CD14-positive monocyte (primary cell): ENCODE measurements around the gene B4GALT6. TPM values are rescaled to one million over a fixed set of nuclear protein-coding genes. Genes with fewer than 3 reads are reported as not detected.

Experiments
- DNase-seq, 3 donors: peaks; one replicate each; pipeline ENCODE4 v3.0.0-alpha.2; 2011 to 2022
- H2AFZ ChIP-seq: 2 replicates; pipeline ENCODE4 v1.6.0; 2012; ENCODE audit warnings: mild to moderate bottlenecking, low read depth, low read length, inconsistent platforms; ENCODE audit not compliant: insufficient read depth, poor library complexity, severe bottlenecking
- H3K27ac ChIP-seq, 2 donors: 1 replicate in 1 of 2; 2 replicates in 1 of 2; pipeline ENCODE4 v1.5.1; 2012 to 2013; ENCODE audit warnings: low read length in 2 of 2, control low read depth in 1 of 2, inconsistent platforms in 1 of 2, low read depth in 1 of 2, mild to moderate bottlenecking in 1 of 2
- H3K27me3 ChIP-seq, 2 donors: one replicate each; pipeline versions ENCODE4 v1.6.0 to v1.6.1; 2011 to 2013; ENCODE audit warnings: low read length in 2 of 2; ENCODE audit not compliant: control insufficient read depth in 2 of 2, insufficient read depth in 2 of 2
- H3K36me3 ChIP-seq, 2 donors: replicated peaks in 1 of 2; 1 replicate in 1 of 2; 2 replicates in 1 of 2; pipeline versions ENCODE4 v1.5.1 to v1.6.1; 2012 to 2013; ENCODE audit warnings: low read length in 2 of 2, control low read depth in 1 of 2, inconsistent platforms in 1 of 2, mild to moderate bottlenecking in 1 of 2; ENCODE audit not compliant: insufficient read depth in 2 of 2, control insufficient read depth in 1 of 2
- H3K4me1 ChIP-seq, 2 donors: 1 replicate in 1 of 2; 2 replicates in 1 of 2; pipeline versions ENCODE4 v1.5.1 to v1.6.1; 2012 to 2013; ENCODE audit warnings: low read length in 2 of 2, control low read depth in 1 of 2, inconsistent platforms in 1 of 2, mild to moderate bottlenecking in 1 of 2, moderate library complexity in 1 of 2; ENCODE audit not compliant: insufficient read depth in 2 of 2, control insufficient read depth in 1 of 2
- H3K4me2 ChIP-seq: replicated peaks from 2 replicates; pipeline ENCODE3; 2012; ENCODE audit warnings: low read length, moderate library complexity, mild to moderate bottlenecking; ENCODE audit not compliant: poor library complexity, severe bottlenecking; ENCODE audit errors: extremely low read depth
- H3K4me3 ChIP-seq, 3 experiments: fragments of 200-600 bp in 1 of 3; sonication (generic) in 1 of 3; replicated peaks in 1 of 3; 1 replicate in 2 of 3; 2 replicates in 1 of 3; pipeline ENCODE4 v1.5.1; 2011 to 2013; ENCODE audit warnings: low read length in 3 of 3, mild to moderate bottlenecking in 3 of 3, control low read depth in 2 of 3, low read depth in 2 of 3, inconsistent platforms in 1 of 3, moderate library complexity in 1 of 3
- H3K79me2 ChIP-seq: 2 replicates; pipeline ENCODE4 v1.6.0; 2012; ENCODE audit warnings: mild to moderate bottlenecking, control low read depth, inconsistent platforms, low read length, moderate library complexity; ENCODE audit not compliant: insufficient read depth
- H3K9ac ChIP-seq: 2 replicates; pipeline ENCODE4 v1.6.0; 2017; ENCODE audit warnings: low read length, mild to moderate bottlenecking; ENCODE audit not compliant: insufficient read depth, poor library complexity, severe bottlenecking
- H3K9me3 ChIP-seq, 2 donors: replicated peaks in 1 of 2; 1 replicate in 1 of 2; 2 replicates in 1 of 2; pipeline versions ENCODE4 v1.5.1 to v1.6.1; 2012 to 2013; ENCODE audit warnings: low read length in 2 of 2, control low read depth in 1 of 2; ENCODE audit not compliant: control insufficient read depth in 1 of 2, insufficient read depth in 1 of 2
- H4K20me1 ChIP-seq: 2 replicates; pipeline ENCODE4 v1.6.0; 2012; ENCODE audit warnings: mild to moderate bottlenecking, low read length, control low read depth, moderate library complexity; ENCODE audit not compliant: insufficient read depth
- H3K27ac Mint-ChIP-seq, 7 donors: one replicate each; pipeline ENCODE4 v1.8.0; 2020; ENCODE audit warnings: mild to moderate bottlenecking in 7 of 7, mixed read lengths in 7 of 7, moderate library complexity in 6 of 7, inconsistent platforms in 2 of 7
- H3K27me3 Mint-ChIP-seq, 3 donors: one replicate each; pipeline ENCODE4 v1.8.0; 2021 to 2022; ENCODE audit warnings: low read depth in 3 of 3, mild to moderate bottlenecking in 3 of 3, mixed read lengths in 3 of 3, moderate library complexity in 3 of 3, inconsistent platforms in 1 of 3
- H3K36me3 Mint-ChIP-seq, 2 donors: one replicate each; pipeline ENCODE4 v1.8.0; 2020; ENCODE audit warnings: mixed read lengths in 2 of 2, inconsistent platforms in 1 of 2, mild to moderate bottlenecking in 1 of 2
- H3K4me1 Mint-ChIP-seq: one replicate; pipeline ENCODE4 v1.8.0; 2020; ENCODE audit warnings: mild to moderate bottlenecking, mixed read lengths
- H3K4me3 Mint-ChIP-seq, 2 donors: one replicate each; pipeline ENCODE4 v1.8.0; 2020; ENCODE audit warnings: mild to moderate bottlenecking in 2 of 2, mixed read lengths in 2 of 2, moderate library complexity in 1 of 2
- H3K9me3 Mint-ChIP-seq, 7 donors: one replicate each; pipeline ENCODE4 v1.8.0; 2020 to 2022; ENCODE audit warnings: mixed read lengths in 7 of 7, mild to moderate bottlenecking in 6 of 7, moderate library complexity in 6 of 7, inconsistent platforms in 2 of 7
- WGBS: methylation state at CpG from one replicate; pipeline ENCODE4 v1.1.5; 2013; ENCODE audit warnings: missing lambda C conversion rate; ENCODE audit not compliant: insufficient coverage; 5-methylcytosine and 5-hydroxymethylcytosine counted together
- intact Hi-C, 2 donors: fragments of 100-400 bp; cut with micrococcal nuclease; formaldehyde crosslinking; loops; one replicate each; pipeline versions ENCODE4 v1.15.0 to v1.15.1; 2023
- polyA plus RNA-seq, 3 donors: library from polyadenylated mRNA; depleted of rRNA in 1 of 3; unstranded in 2 of 3; stranded (reverse) in 1 of 3; fragments of 300-500 nt in 2 of 3; fragments of >200 nt in 1 of 3; fragmentation: Illumina TruSeq in 2 of 3; gene quantifications; 1 replicate in 2 of 3; 2 replicates in 1 of 3; pipeline ENCODE4 v1.2.3, GENCODE V29; 2012 to 2021
- TF ChIP-seq, protein P1 (sequence below): fragments of 200-600 bp; IDR thresholded peaks from one replicate; pipeline ENCODE4 v1.8.0; 2022; ENCODE audit warnings: antibody characterized with exemption, mild to moderate bottlenecking

B4GALT6 gene
- polyA plus RNA-seq, 3 donors = 0.09 to 0.68 (median 0.12) TPM

DNA sequence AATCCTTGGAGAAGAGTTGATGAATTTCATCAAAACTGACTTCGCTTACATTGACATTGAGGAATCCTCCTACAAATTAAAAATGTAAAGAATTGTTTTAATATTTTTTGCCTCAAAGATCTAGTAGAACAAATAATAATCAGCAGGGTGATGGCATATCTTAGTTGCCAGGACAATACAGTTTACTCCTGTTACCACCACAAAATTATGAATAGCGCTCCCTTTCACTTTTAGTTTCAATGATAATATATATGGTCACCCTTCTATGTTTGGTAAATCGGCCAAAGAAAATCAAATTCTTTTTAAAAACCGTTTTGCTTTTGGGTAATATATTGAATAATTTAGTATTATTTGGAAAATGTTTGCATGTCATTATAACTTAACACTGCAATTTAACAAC lies 39.0 kb downstream of the B4GALT6 start:
- Mint-ChIP-seq H3K9me3 (no peaks in the 10 kb centered on the region), H3K4me3 (no peak overlapping the region), H3K27ac (no peak overlapping the region), H3K4me1 (peaks cover 9% of the 10 kb centered on the region), H3K27me3 (no peaks in the 10 kb centered on the region), H3K36me3 (peaks cover 6 to 14% of the 10 kb centered on the region in 2 donors)
- H2AFZ ChIP-seq = no peak overlapping the region
- no peaks in the 10 kb centered on the region for H3K27me3 ChIP-seq
- DNase-seq = no peak
- WGBS = no CpG with 5 or more reads among the region's 4 CpGs
- H3K4me2 ChIP-seq = no peak overlapping the region
- no peak overlapping the region for H3K4me3 ChIP-seq
- no peak overlapping the region for H3K27ac ChIP-seq
- TF ChIP-seq, protein P1, sequence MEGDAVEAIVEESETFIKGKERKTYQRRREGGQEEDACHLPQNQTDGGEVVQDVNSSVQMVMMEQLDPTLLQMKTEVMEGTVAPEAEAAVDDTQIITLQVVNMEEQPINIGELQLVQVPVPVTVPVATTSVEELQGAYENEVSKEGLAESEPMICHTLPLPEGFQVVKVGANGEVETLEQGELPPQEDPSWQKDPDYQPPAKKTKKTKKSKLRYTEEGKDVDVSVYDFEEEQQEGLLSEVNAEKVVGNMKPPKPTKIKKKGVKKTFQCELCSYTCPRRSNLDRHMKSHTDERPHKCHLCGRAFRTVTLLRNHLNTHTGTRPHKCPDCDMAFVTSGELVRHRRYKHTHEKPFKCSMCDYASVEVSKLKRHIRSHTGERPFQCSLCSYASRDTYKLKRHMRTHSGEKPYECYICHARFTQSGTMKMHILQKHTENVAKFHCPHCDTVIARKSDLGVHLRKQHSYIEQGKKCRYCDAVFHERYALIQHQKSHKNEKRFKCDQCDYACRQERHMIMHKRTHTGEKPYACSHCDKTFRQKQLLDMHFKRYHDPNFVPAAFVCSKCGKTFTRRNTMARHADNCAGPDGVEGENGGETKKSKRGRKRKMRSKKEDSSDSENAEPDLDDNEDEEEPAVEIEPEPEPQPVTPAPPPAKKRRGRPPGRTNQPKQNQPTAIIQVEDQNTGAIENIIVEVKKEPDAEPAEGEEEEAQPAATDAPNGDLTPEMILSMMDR = no peak
- H3K9ac ChIP-seq = no peak overlapping the region
- H3K4me1 ChIP-seq = peaks cover 0 to 3% of the 10 kb centered on the region in 2 donors
- intact Hi-C loops = no loop called here
- H4K20me1 ChIP-seq = no peaks in the 10 kb centered on the region
- H3K36me3 ChIP-seq = no peaks in the 10 kb centered on the region
- H3K9me3 ChIP-seq = no peaks in the 10 kb centered on the region
- no peaks in the 10 kb centered on the region for H3K79me2 ChIP-seq

- Mint-ChIP-seq H3K4me3 (no peak overlapping the region), H3K36me3 (peaks cover 8 to 19% of the 10 kb centered on the region in 2 donors), H3K9me3 (peaks cover 0 to 2% (median 0%) of the 10 kb centered on the region in 7 donors), H3K27me3 (no peaks in the 10 kb centered on the region), H3K4me1 (peaks cover 9% of the 10 kb centered on the region), H3K27ac (no peak overlapping the region)
- DNase-seq = no peak
- H3K36me3 ChIP-seq = peaks cover 0 to 6% of the 10 kb centered on the region in 2 donors
- H3K9ac ChIP-seq = no peak overlapping the region
- no peak overlapping the region for H3K4me3 ChIP-seq
- no CpG with 5 or more reads among the region's 4 CpGs for WGBS
- H3K9me3 ChIP-seq = no peaks in the 10 kb centered on the region
- intact Hi-C loops = no loop called here
- no peaks in the 10 kb centered on the region for H3K27me3 ChIP-seq
- H3K79me2 ChIP-seq = no peaks in the 10 kb centered on the region
- TF ChIP-seq, protein P1 = no peak
- peaks cover 0 to 3% of the 10 kb centered on the region in 2 donors for H3K4me1 ChIP-seq
- no peak overlapping the region for H3K27ac ChIP-seq
- no peak overlapping the region for H3K4me2 ChIP-seq
- H2AFZ ChIP-seq = no peak overlapping the region
- H4K20me1 ChIP-seq = no peaks in the 10 kb centered on the region
These were observed 41.4 kb downstream of the B4GALT6 start for GRCh38 chr18:31643003-31643402.
